Heart left ventricle (tissue), 13 donors: Measurements from ENCODE around the gene STX1B.

Experiments used
- CTCF ChIP-seq, 12 donors: fragments of 200-600 bp; sonication (generic) in 4 of 12; IDR thresholded peaks; one replicate each; pipeline versions ENCODE4 v1.5.0 to v1.8.0; 2018 to 2022; ENCODE audit warnings: antibody characterized with exemption in 12 of 12, mild to moderate bottlenecking in 5 of 12
- POLR2A ChIP-seq, 2 donors: fragments of 450-650 bp; IDR thresholded peaks; one replicate each; pipeline ENCODE4 v1.6.1; 2017; ENCODE audit warnings: antibody characterized with exemption in 2 of 2, mild to moderate bottlenecking in 2 of 2, moderate library complexity in 2 of 2
- donor health status: ischemic (EF 13 %, LVEDD 7.1; RV severe dilation, severe dysfunction).
- donor health status: DM: no; HTN: yes; CAD: no.
- donor health status: DM: no; HTN: no; CAD: no.
- donor health status: ischemic (EF 25% LVEDD 6.9; RV normal size, moderate dysfunction).
- donor health status: ischemic (EF 25% LVEDD 5.7; RV mildly dilated, moderate dysfunction).
- donor health status: ischemic (EF 35%, LVEDD 5.7; RV mildly dilated, moderate dysfunction).
- donor health status: nonischemic (EF 11% LVEDD 7.7; RV severe dilation, severe dysfunction).
- donor health status: DM: yes; HTN: yes; CAD: no.
- donor health status: PGD.
- donor health status: ischemic (EF 29% LVEDD 5.4; RV normal size, mild dysfunction).
- donor health status: nonischemic (EF 23%, LVEDD 6.1; RV moderate dilation, normal function).

GRCh38 chr16:30982548-30983288 is 27.7 kb downstream of the STX1B start:
- TF ChIP-seq CTCF (IDR thresholded peaks at IDR 0.05) (no peak), POLR2A (IDR thresholded peaks at IDR 0.05) (no peak)
